ENCODE data around the gene PLLP.

GRCh38 chr16:57245472-57246113 is 38.9 kb downstream of the PLLP start:
- TF ChIP-seq SIN3A (IDR thresholded peaks at IDR 0.05; ENCODE audit: borderline replicate concordance in 2 of 2, control insufficient read depth in 1 of 2, low read depth in 2 of 2, low read length in 2 of 2) = no peak
- TF ChIP-seq POLR2A (conservative IDR thresholded peaks at IDR 0.05) = no peak
- no peak for TF ChIP-seq NFYB (IDR thresholded peaks at IDR 0.05; ENCODE audit: extremely low read depth, insufficient read length)
- TF ChIP-seq EGR1 (conservative IDR thresholded peaks at IDR 0.05) = no peak
- no peak for TF ChIP-seq EZH2 (IDR thresholded peaks at IDR 0.05; ENCODE audit: borderline replicate concordance, low read depth, low read length)
- no peak for TF ChIP-seq ZFP30 (CRISPR knock-in tag; IDR thresholded peaks at IDR 0.05; ENCODE audit: borderline replicate concordance)
- no peak for TF ChIP-seq BRCA1 (IDR thresholded peaks at IDR 0.05)
- TF ChIP-seq BRCA1 (CRISPR knock-in tag; IDR thresholded peaks at IDR 0.05) = no peak

Measured in K562 (cell line).